Tibial artery (tissue), 4 donors: ENCODE measurements around the gene SLBP.

Experiments used
- DNase-seq, 2 donors: peaks; one replicate each; pipeline ENCODE4 v3.0.0-alpha.2; 2019
- H3K27ac ChIP-seq, 2 donors: fragments of 200-600 bp; sonication (generic) in 1 of 2; 1 replicate in 1 of 2; 2 replicates in 1 of 2; pipeline ENCODE4 v1.5.1; 2018 to 2019; ENCODE audit warnings: mild to moderate bottlenecking in 1 of 2
- H3K27me3 ChIP-seq, 2 donors: fragments of 200-600 bp; sonication (generic) in 1 of 2; one replicate each; pipeline versions ENCODE4 v1.5.1 to v1.6.0; 2016 to 2019
- H3K36me3 ChIP-seq, 3 donors: fragments of 200-600 bp; sonication (generic) in 2 of 3; one replicate each; pipeline ENCODE4 v1.5.1; 2016 to 2019; ENCODE audit warnings: mild to moderate bottlenecking in 2 of 3
- H3K4me1 ChIP-seq, 4 donors: fragments of 200-600 bp; sonication (generic) in 2 of 4; 1 replicate in 3 of 4; 2 replicates in 1 of 4; pipeline ENCODE4 v1.5.1; 2016 to 2019
- H3K4me3 ChIP-seq, 2 donors: fragments of 200-600 bp; sonication (generic) in 1 of 2; 1 replicate in 1 of 2; 2 replicates in 1 of 2; pipeline ENCODE4 v1.5.1; 2018 to 2019; ENCODE audit warnings: mild to moderate bottlenecking in 2 of 2
- H3K9me3 ChIP-seq, 3 donors: fragments of 200-600 bp; sonication (generic) in 1 of 3; one replicate each; pipeline ENCODE4 v1.5.1; 2016 to 2019
- intact Hi-C: fragments of 100-400 bp; cut with DNase I; formaldehyde crosslinking; loops from one replicate; pipeline ENCODE4 v1.15.0; 2023; ENCODE audit warnings: low total_unique reads
- TF ChIP-seq, protein P1 (sequence below), 2 experiments: fragments of 200-600 bp in 1 of 2; fragments of 450-650 bp in 1 of 2; IDR thresholded peaks; one replicate each; pipeline ENCODE4 v1.5.1; 2017 to 2019; ENCODE audit warnings: antibody characterized with exemption in 2 of 2, mild to moderate bottlenecking in 1 of 2, moderate library complexity in 1 of 2

The SLBP gene

DNA sequence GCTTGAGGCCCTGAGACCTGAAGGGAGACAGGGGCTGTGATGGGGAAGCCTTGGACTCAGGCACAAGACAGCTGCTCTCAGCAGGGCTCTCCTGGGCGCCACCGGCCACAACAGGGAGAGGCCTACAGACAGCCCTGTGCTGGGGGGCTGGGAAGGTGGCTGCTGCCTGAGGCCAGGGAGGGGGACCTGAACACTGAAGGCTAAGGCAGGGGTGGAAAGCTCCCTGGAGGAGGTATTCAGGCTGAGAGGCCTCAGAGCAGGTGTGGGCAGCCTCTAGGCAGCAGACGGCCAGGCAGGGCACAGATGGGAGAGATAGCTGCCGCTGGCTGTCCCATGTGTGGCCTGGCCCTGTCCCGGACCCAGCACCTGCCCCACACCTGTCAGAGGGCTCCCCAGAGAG lies 42.2 kb upstream of the SLBP start:
- no peaks in the 10 kb centered on the region for H3K36me3 ChIP-seq
- H3K27me3 ChIP-seq: peaks cover 0 to 37% of the 10 kb centered on the region in 2 donors
- no peak overlapping the region for H3K27ac ChIP-seq
- peaks cover 0 to 5% (median 0%) of the 10 kb centered on the region in 4 donors for H3K4me1 ChIP-seq
- TF ChIP-seq, protein P1, sequence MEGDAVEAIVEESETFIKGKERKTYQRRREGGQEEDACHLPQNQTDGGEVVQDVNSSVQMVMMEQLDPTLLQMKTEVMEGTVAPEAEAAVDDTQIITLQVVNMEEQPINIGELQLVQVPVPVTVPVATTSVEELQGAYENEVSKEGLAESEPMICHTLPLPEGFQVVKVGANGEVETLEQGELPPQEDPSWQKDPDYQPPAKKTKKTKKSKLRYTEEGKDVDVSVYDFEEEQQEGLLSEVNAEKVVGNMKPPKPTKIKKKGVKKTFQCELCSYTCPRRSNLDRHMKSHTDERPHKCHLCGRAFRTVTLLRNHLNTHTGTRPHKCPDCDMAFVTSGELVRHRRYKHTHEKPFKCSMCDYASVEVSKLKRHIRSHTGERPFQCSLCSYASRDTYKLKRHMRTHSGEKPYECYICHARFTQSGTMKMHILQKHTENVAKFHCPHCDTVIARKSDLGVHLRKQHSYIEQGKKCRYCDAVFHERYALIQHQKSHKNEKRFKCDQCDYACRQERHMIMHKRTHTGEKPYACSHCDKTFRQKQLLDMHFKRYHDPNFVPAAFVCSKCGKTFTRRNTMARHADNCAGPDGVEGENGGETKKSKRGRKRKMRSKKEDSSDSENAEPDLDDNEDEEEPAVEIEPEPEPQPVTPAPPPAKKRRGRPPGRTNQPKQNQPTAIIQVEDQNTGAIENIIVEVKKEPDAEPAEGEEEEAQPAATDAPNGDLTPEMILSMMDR (IDR thresholded peaks at IDR 0.05): no peak
- H3K4me3 ChIP-seq: no peak overlapping the region
- intact Hi-C loops: no loop called here
- H3K9me3 ChIP-seq: no peaks in the 10 kb centered on the region
- DNase-seq: no peak

DNA sequence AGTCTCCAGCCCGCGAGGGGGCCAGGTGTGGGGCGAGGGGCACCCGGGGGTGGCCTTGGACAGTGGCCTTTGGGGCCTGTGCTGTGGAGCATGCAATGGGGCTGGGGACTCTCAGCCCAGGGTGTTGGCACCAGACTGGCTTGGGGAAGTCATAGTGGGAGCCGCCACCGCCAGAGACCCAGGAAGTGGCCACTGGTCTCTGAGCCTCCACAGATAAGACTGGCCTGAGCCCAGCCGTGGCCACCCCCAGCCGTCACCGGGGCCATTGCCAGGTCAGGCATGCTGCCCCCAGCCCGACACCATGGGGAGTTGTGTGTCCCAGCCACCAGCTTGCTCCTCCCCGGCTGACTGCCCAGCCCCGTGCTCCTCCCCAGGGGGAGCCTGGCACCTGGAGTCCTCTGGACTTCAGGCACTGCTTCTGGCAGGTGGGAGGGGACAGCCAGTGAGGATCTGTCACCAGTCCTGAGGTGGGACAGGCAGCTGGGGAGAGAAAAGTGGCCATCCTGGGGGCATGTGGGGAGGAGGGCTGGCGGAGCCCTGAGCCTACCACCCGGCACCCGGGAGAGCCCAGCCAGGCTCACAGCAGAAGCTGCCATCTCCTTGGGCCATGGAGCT lies 41.7 kb upstream of the SLBP start:
- DNase-seq: no peak
- Histone ChIP-seq H3K27ac (no peak overlapping the region), H3K4me3 (no peak overlapping the region), H3K36me3 (no peaks in the 10 kb centered on the region), H3K4me1 (peaks cover 0 to 6% (median 0%) of the 10 kb centered on the region in 4 donors), H3K27me3 (peaks cover 0 to 38% of the 10 kb centered on the region in 2 donors), H3K9me3 (no peaks in the 10 kb centered on the region)
- TF ChIP-seq, protein P1 (IDR thresholded peaks at IDR 0.05): no peak
- intact Hi-C loops: no loop called here

DNA sequence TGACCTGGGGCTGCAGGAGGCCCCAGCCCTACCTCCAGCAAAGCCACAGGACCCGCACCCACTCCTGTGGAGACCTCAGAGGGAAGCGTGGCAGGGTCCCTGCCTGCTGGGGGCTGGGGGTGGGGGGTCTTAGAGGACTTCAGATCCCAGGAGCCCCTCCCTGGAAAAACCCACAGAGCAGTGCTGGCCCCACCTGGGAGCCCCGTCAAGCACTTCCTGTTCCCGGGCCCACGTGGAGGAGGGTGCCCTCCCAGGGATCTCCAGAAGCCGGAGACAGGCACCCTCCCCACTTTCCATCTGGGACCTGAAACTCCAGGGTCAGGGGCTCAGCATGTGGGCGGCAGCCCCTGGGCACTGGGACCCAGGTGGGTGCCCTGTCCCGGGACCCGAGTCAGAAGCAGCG lies 41.2 kb upstream of the SLBP start:
- Histone ChIP-seq H3K9me3 (no peaks in the 10 kb centered on the region), H3K27me3 (peaks cover 0 to 43% of the 10 kb centered on the region in 2 donors), H3K27ac (no peak overlapping the region), H3K36me3 (no peaks in the 10 kb centered on the region), H3K4me1 (peaks cover 0 to 11% (median 0%) of the 10 kb centered on the region in 4 donors), H3K4me3 (no peak overlapping the region)
- TF ChIP-seq, protein P1 (IDR thresholded peaks at IDR 0.05): no peak
- intact Hi-C loops: no loop called here
- DNase-seq: no peak

DNA sequence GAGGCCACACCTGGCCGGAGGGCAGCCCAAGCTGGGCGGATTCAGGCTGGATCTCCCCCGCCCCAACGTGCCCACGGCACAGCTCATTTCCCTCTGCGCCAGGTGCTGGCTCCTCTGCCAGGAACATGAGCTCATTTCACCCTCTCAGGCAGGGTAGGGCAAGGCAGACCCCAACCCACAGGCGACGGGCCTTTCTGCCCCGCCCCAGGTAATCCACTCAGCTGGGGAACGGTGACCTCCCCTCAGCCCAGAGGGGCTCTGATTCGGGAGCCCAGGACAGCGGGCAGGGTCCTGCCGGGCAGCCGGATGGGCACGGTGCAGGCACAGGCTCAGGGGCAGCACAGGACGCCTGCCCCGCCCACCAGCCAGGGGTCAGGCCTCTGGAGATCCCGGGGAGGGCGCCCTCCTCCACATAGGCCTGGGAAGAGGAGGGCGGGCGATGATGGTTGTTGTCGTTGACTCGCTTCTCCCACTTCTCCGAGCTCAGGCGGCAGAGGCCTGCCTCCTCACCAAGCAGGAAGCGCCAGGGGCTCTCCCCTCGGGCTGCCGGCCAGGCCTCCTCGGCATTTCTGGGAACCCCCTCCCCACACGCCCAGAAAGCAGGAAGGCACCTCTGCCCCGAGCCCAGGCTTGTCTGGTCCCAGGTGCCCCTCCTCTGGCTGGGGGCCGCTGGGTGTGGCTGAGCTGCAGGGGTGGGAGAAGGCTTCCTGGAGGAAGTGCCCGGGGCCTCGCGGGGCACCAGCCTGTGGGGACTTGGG lies 40.3 kb upstream of the SLBP start:
- Histone ChIP-seq H3K9me3 (no peaks in the 10 kb centered on the region), H3K27me3 (peaks cover 0 to 51% of the 10 kb centered on the region in 2 donors), H3K27ac (no peak overlapping the region), H3K36me3 (no peaks in the 10 kb centered on the region), H3K4me3 (no peak overlapping the region), H3K4me1 (peaks cover 0 to 13% (median 0%) of the 10 kb centered on the region in 4 donors)
- TF ChIP-seq, protein P1 (IDR thresholded peaks at IDR 0.05): no peak
- no peak for DNase-seq
- intact Hi-C loops: no loop called here

DNA sequence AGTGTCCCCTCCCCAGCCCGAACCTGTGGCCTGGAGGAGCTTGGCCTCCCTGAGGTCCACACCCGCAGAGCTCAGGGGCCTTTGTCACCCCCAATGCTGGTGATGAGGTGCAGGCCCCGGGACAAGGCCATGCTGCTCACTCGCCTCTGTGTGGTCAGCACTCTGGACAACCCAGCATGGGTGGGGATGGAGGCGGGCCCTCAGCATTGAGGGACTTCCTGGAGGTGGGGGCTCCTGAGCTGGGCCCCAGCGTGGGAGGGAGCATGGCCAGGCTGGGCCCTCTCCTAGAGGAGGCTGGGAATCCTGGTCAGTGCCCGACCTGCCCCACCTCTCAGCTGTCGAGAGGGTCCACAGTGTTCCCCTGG lies 39.8 kb upstream of the SLBP start:
- H3K27ac ChIP-seq: no peak overlapping the region
- H3K9me3 ChIP-seq: no peaks in the 10 kb centered on the region
- DNase-seq: no peak
- TF ChIP-seq, protein P1 (IDR thresholded peaks at IDR 0.05): no peak
- intact Hi-C loops: no loop called here
- H3K36me3 ChIP-seq: no peaks in the 10 kb centered on the region
- H3K27me3 ChIP-seq: peaks cover 0 to 53% of the 10 kb centered on the region in 2 donors
- no peak overlapping the region for H3K4me3 ChIP-seq
- H3K4me1 ChIP-seq: peaks cover 0 to 13% (median 0%) of the 10 kb centered on the region in 4 donors
